Esophagus squamous epithelium (tissue), 4 donors: ENCODE data around the gene ELMO2.

Experiments used
- POLR2A ChIP-seq, 4 donors: fragments of 450-650 bp; IDR thresholded peaks; one replicate each; pipeline ENCODE4 v1.6.1; 2017; ENCODE audit warnings: antibody characterized with exemption in 4 of 4, mild to moderate bottlenecking in 4 of 4, moderate library complexity in 3 of 4
- TF ChIP-seq, protein P1 (sequence below), 6 experiments: fragments of 450-650 bp in 4 of 6; fragments of 200-600 bp in 2 of 6; sonication (generic) in 2 of 6; IDR thresholded peaks; one replicate each; pipeline ENCODE4 v1.5.1; 2016 to 2019; ENCODE audit warnings: antibody characterized with exemption in 6 of 6, mild to moderate bottlenecking in 4 of 6, moderate library complexity in 4 of 6

DNA sequence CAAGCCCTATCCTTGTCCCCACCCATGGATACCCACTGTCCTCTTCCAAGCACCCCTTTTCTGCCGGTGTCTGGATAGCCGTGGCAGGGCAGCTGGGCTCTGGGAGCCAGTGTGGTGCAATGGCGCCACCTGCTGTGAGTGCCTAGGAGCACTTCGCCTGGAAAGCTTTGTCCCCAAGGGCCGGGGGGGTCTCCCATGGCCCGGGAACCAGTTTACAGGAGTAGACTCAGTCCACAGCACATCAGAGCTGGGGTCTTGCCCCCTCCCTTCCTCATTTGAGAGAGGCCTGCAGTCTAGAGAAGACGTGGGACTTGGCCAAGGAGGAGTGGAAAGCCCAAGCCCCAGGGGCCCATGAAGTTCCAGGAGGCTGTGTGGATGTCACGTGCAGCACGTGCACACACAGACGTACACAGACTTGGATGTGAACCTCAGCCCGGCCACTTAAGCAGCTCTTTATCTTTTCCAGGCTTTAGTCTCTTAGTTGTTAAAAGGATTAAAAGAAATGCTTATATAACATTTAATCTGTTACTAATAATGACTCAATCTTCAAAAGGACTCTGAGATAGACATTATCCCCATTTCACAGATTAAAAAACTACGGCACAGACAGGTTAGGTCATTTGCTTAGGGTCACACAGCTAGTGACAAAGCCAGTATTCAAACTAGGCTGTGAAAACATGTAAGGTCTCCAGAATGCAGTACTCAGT, 57.2 kb downstream of the ELMO2 start:
- TF ChIP-seq, protein P1, sequence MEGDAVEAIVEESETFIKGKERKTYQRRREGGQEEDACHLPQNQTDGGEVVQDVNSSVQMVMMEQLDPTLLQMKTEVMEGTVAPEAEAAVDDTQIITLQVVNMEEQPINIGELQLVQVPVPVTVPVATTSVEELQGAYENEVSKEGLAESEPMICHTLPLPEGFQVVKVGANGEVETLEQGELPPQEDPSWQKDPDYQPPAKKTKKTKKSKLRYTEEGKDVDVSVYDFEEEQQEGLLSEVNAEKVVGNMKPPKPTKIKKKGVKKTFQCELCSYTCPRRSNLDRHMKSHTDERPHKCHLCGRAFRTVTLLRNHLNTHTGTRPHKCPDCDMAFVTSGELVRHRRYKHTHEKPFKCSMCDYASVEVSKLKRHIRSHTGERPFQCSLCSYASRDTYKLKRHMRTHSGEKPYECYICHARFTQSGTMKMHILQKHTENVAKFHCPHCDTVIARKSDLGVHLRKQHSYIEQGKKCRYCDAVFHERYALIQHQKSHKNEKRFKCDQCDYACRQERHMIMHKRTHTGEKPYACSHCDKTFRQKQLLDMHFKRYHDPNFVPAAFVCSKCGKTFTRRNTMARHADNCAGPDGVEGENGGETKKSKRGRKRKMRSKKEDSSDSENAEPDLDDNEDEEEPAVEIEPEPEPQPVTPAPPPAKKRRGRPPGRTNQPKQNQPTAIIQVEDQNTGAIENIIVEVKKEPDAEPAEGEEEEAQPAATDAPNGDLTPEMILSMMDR (IDR thresholded peaks at IDR 0.05): peak; percentile 50 to 82 (median 71)
- no peak for TF ChIP-seq POLR2A (IDR thresholded peaks at IDR 0.05)
